GM18526 (cell line): ENCODE results near the gene GFOD1.

Experiments
- POLR2A ChIP-seq: IDR thresholded peaks from 3 replicates; pipeline ENCODE4 v1.6.1; 2011; ENCODE audit not compliant: insufficient read length; ENCODE audit errors: extremely low read depth

Gene GFOD1

GRCh38 chr6:13445744-13446115 lies 41.7 kb downstream of the GFOD1 start:
- no peak for TF ChIP-seq POLR2A

DNA sequence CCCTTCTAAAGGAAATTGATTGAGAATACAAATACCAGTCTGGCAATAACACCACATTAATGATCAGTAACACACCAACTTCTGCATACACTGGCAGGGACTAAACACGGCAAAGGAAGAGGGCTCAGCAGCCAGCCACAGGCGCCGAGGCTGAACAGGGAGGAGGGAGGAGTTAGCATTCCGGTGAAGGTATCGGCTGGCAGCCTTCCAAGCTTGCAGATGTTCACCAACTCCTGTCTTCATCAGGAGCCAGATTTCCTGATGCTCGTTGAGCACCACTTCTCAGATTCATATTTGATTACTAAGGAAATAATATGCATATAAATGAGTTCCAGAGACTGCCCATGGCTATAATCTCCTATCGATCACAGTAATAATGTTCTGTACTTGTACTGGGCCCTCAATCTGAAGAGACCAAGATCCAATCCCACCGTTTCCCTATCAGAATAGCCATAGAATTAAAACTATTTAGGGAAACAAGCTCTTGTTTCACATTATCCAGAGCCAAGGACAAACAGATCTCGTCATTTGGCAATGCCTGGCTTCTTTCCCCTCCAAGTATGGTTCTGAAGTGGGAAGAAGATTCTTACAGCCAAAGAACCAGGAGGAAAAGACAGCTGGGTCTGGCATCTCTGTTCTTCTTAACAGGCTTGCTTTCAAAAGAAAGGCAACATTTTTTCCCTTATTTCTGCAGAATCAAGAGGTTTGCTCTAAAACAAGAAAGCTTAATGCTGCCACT lies 42.2 kb downstream of the GFOD1 start:
- no peak for TF ChIP-seq POLR2A

- TF ChIP-seq POLR2A: no peak
Observed at GRCh38 chr6:13444604-13445003, 42.8 kb downstream of the GFOD1 start.

DNA sequence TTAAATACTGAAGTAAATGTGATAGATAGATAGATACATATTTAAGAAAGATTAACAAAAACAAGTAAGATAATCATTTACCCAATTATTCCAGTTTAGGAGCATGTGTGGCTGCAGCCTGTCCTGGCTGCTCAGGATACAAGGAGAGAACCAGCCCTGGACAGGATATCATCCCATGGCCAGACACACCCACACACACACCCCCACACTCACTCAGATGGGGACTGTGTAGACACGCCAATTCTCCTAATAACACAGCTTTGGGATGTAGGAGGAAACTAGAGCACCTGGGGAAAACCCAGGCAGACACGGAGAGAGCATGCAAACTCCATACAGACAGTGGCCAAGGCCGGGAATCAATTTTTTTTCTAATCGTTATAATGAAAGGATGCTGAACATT lies 45.6 kb downstream of the GFOD1 start:
- TF ChIP-seq POLR2A: no peak

- TF ChIP-seq POLR2A: no peak
Observed at GRCh38 chr6:13439644-13440043, 47.8 kb downstream of the GFOD1 start.

DNA sequence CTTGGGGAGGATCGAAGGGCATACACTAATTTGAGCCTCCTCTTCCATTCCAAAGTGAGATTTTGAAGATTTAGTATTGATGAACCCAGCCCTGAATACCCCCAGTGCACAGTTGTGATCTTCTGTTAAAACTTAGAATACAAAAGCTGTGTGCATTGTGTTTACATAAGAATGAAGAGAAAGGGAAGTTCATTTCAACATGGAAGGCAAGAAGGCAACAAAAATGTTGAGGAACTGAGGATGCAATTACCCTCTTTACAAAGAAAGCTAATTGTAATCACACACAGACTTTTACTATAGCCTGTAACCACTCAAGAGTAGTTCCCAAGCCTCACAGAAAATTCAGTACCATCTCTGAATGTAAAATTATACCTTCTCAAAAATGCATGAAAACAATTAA lies 49.3 kb downstream of the GFOD1 start:
- TF ChIP-seq POLR2A: no peak

DNA sequence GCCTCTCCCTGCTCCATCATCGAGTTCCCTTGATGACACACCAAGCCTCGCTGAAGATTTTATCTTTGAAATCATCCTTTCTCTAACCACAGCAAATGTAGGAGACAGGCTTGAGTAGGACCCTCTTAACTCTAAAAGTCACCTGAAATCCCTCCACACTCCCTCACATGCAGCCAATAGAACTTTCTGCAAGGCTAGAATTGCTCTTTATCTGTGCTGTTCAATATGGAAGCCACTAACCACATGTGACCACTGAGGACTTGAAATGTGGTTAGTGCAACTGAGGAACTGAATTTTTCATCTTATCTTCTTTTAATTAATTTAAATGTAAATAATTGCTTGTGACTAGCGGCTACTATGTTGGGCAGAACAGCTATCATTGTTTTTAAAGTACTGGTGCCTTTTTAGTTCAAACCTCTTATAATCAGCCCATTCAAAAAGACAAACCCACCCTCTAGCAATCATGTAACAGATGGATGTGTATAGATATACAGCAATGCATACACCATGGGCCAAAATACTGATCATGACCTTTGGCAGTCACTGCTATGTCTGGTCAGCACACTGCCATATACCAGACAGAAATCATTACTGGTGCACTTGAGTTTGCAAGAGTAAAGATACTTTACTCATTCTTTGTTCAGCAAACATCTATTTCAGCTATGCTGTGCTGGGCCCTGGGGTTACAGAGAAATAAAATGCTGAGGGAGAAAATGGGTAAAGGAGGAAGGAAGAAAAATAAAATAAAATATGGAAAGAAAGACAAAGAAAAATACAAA lies 50.0 kb downstream of the GFOD1 start:
- no peak for TF ChIP-seq POLR2A

DNA sequence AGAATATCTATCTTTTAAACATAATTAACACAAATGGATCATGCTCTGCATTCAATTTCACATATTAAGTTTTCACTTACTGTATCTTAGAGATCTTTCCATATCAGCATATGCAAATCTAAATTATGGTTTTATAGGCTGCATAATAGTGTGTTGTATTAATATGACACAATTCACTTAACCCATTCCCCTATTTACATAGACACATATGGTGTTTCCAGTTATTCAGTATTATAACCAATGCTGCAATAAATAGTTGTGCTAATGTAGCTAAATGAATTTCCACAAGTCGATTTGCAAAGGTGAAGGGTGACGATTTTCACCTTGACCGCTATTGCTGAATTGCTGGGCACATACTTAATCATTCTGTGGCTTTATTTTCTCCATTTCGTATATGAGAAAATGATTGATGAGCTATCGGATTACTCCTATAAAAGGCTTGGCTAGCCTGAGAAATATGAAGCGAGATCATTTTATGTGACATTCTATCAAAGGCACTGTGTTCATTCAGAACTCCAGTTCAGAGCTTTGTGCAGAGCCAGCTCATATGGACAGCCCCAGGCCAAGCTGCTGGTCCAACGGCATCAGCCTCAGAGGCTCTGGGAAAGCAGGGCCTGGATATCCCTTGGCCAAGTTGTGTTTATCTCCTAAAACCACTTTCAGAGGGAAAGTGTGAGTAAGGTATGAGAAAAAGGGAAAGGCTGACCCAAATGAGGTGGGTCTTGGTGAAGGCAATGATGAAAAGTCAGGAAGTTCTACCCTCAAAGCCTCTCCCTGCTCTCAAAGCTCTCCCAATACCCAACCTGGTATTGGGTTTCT lies 50.8 kb downstream of the GFOD1 start:
- no peak for TF ChIP-seq POLR2A

GRCh38 chr6:13435477-13436246 lies 51.7 kb downstream of the GFOD1 start:
- TF ChIP-seq POLR2A: no peak

- no peak for TF ChIP-seq POLR2A
Observed at GRCh38 chr6:13434777-13435176, 52.6 kb downstream of the GFOD1 start.

DNA sequence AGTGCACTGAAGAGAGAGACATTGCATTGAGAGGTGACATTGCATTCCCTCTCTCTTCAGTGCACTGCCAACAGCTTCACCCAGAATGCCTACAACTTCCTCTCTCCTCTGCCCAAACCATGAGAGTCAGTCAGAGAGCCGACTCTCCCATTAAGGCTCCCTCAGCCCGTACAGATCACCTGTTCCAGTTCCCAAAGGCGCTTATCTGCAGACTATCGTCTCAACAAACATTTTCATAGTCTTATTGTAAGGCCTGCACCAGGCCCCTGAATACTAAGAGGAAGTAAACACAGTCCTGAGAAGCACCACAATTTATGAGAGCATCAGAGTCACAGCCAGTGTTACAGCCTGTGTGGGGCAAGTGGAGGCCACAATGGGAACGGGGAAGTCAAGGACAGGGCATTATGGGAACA lies 53.7 kb downstream of the GFOD1 start:
- TF ChIP-seq POLR2A: no peak

DNA sequence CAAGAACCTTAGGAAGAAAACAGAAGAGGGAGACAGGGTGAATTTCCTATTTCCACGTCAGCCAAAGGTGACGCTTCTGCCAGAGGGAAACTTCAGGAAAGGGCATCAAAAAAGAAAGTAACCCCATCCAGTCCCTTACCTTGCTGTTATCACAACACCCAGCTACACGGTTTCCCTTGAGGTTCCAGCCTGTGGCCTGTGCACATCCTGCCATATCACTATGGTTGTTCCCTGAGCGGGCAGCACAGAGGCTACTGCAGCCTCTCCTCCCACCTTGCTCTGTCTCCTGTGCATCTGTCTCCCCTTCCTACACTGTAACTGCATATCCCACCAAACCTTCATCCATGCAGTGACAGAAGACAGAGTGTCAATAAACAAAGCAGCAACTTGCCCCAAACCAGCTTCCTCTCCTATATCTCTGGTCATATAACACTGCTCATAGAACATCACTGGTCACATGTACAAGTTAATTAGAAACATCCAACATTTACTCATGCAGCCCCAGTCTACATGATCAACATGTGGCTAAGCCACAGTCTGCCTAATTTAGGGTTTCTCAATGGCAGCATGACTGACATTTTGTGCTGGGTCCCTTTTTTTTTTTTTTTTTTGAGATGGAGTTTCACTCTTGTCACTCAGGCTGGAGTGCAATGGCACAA lies 54.7 kb downstream of the GFOD1 start:
- TF ChIP-seq POLR2A: no peak

GRCh38 chr6:13431861-13432465 lies 55.4 kb downstream of the GFOD1 start:
- no peak for TF ChIP-seq POLR2A

GRCh38 chr6:13431059-13431656 lies 56.2 kb downstream of the GFOD1 start:
- TF ChIP-seq POLR2A: no peak
